Caco-2 (cell line): ENCODE results near the gene SLC35G1. TPM values are rescaled to one million over a fixed set of nuclear protein-coding genes. Genes with fewer than 3 reads are reported as not detected.

Experiments used
- BruUV-seq: library from RNA; stranded (reverse); fragments of 400-500 nt; replicated peaks from 2 replicates; lab custom pipeline; 2021; lab: Mats Ljungman, UMichigan
- CTCF ChIA-PET: fragments of 300-600 bp; sonication (Branson Sonifier 250); formaldehyde crosslinking; loops from one replicate; lab custom pipeline; 2022; ENCODE audit warnings: antibody characterized with exemption; lab: Charles Lee
- POLR2A ChIA-PET: fragments of 300-600 bp; sonication (Branson Sonifier 250); formaldehyde crosslinking; loops from one replicate; lab custom pipeline; 2022; ENCODE audit warnings: antibody characterized with exemption; lab: Charles Lee
- DNase-seq, 2 experiments: peaks; one replicate each; pipeline versions ENCODE4 v3.0.0 to v3.0.0-alpha.2; 2020 to 2022
- H3K27me3 ChIP-seq: replicated peaks from 2 replicates; pipeline ENCODE4 v1.6.0; 2011; ENCODE audit warnings: low read length; ENCODE audit not compliant: control insufficient read depth, insufficient read depth
- H3K36me3 ChIP-seq: 2 replicates; pipeline ENCODE4 v1.5.1; 2011; ENCODE audit warnings: low read length; ENCODE audit not compliant: control insufficient read depth, insufficient read depth
- H3K4me1 ChIP-seq: fragments of 250-450 bp; sonication (Bioruptor Pico); 2 replicates; pipeline ENCODE4 v1.5.1; 2020; ENCODE audit warnings: mild to moderate bottlenecking
- H3K4me3 ChIP-seq: 2 replicates; pipeline ENCODE4 v1.5.1; 2011; ENCODE audit warnings: low read depth, mild to moderate bottlenecking, control low read depth, low read length
- H3K9me3 ChIP-seq: fragments of 250-450 bp; sonication (Bioruptor Pico); 2 replicates; pipeline ENCODE4 v1.5.1; 2020; ENCODE audit warnings: mild to moderate bottlenecking, moderate library complexity
- H3K27ac Mint-ChIP-seq: one replicate; pipeline ENCODE4 v1.8.0; 2022; ENCODE audit warnings: mixed read lengths; ENCODE audit not compliant: unreplicated experiment
- H3K27me3 Mint-ChIP-seq: one replicate; pipeline ENCODE4 v1.8.0; 2022; ENCODE audit warnings: mixed read lengths; ENCODE audit not compliant: insufficient read depth, unreplicated experiment
- H3K36me3 Mint-ChIP-seq: one replicate; pipeline ENCODE4 v1.8.0; 2022; ENCODE audit warnings: mild to moderate bottlenecking, mixed read lengths; ENCODE audit not compliant: insufficient read depth, unreplicated experiment
- H3K4me1 Mint-ChIP-seq: one replicate; pipeline ENCODE4 v1.8.0; 2022; ENCODE audit warnings: low read depth, mixed read lengths; ENCODE audit not compliant: unreplicated experiment
- H3K4me3 Mint-ChIP-seq: one replicate; pipeline ENCODE4 v1.8.0; 2022; ENCODE audit warnings: mild to moderate bottlenecking, moderate library complexity, mixed read lengths; ENCODE audit not compliant: unreplicated experiment
- H3K9me3 Mint-ChIP-seq: one replicate; pipeline ENCODE4 v1.8.0; 2022; ENCODE audit warnings: mixed read lengths; ENCODE audit not compliant: unreplicated experiment
- intact Hi-C: fragments of 100-400 bp; cut with micrococcal nuclease; formaldehyde crosslinking; loops from one replicate; pipeline ENCODE4 v1.10.0; 2022; ENCODE audit not compliant: unreplicated experiment
- total RNA-seq: library from RNA; stranded (reverse); gene quantifications from 2 replicates; pipeline ENCODE4 v1.2.3, GENCODE V29; 2022
- TF ChIP-seq, protein P1 (sequence below), 2 experiments: fragments of 200-600 bp in 1 of 2; IDR thresholded peaks; 1 replicate in 1 of 2; 2 replicates in 1 of 2; pipeline versions ENCODE4 v1.5.1 to v1.8.0; 2011 to 2022; ENCODE audit warnings: antibody characterized with exemption in 1 of 2, control low read depth in 1 of 2, inconsistent platforms in 1 of 2, low read depth in 1 of 2, low read length in 1 of 2, mild to moderate bottlenecking in 1 of 2, moderate library complexity in 1 of 2; ENCODE audit not compliant: insufficient read depth in 1 of 2, severe bottlenecking in 1 of 2, unreplicated experiment in 1 of 2

SLC35G1 gene
- total RNA-seq, 1 experiment from 2014 or later, result 11.0 TPM

GRCh38 chr10:93874309-93875031 lies 19.3 kb upstream of the SLC35G1 start:
- no peaks in the 10 kb centered on the region for H3K27me3 ChIP-seq
- H3K9me3 ChIP-seq, result no peaks in the 10 kb centered on the region
- Mint-ChIP-seq H3K27me3 (no peaks in the 10 kb centered on the region), H3K4me3 (no peak overlapping the region), H3K9me3 (no peaks in the 10 kb centered on the region), H3K4me1 (peaks cover 23% of the 10 kb centered on the region), H3K27ac (no peak overlapping the region), H3K36me3 (no peaks in the 10 kb centered on the region)
- H3K4me1 ChIP-seq, result peaks cover 38% of the 10 kb centered on the region
- no TSS peak for BruUV-seq
- TF ChIP-seq, protein P1, sequence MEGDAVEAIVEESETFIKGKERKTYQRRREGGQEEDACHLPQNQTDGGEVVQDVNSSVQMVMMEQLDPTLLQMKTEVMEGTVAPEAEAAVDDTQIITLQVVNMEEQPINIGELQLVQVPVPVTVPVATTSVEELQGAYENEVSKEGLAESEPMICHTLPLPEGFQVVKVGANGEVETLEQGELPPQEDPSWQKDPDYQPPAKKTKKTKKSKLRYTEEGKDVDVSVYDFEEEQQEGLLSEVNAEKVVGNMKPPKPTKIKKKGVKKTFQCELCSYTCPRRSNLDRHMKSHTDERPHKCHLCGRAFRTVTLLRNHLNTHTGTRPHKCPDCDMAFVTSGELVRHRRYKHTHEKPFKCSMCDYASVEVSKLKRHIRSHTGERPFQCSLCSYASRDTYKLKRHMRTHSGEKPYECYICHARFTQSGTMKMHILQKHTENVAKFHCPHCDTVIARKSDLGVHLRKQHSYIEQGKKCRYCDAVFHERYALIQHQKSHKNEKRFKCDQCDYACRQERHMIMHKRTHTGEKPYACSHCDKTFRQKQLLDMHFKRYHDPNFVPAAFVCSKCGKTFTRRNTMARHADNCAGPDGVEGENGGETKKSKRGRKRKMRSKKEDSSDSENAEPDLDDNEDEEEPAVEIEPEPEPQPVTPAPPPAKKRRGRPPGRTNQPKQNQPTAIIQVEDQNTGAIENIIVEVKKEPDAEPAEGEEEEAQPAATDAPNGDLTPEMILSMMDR (IDR thresholded peaks at IDR 0.05; ENCODE audit: insufficient read depth in 1 of 2, low read depth in 1 of 2, low read length in 1 of 2, severe bottlenecking in 1 of 2, unreplicated experiment in 1 of 2), result no peak
- ChIA-PET POLR2A (no interaction called here), CTCF (no interaction called here)
- no peaks in the 10 kb centered on the region for H3K36me3 ChIP-seq
- no peak for DNase-seq
- H3K4me3 ChIP-seq, result no peak overlapping the region
- intact Hi-C loops, result no loop called here

GRCh38 chr10:93875032-93875358 lies 18.8 kb upstream of the SLC35G1 start:
- Histone ChIP-seq H3K9me3 (no peaks in the 10 kb centered on the region), H3K4me1 (peaks cover 38% of the 10 kb centered on the region), H3K27me3 (no peaks in the 10 kb centered on the region), H3K4me3 (no peak overlapping the region), H3K36me3 (no peaks in the 10 kb centered on the region)
- intact Hi-C loops, result no loop called here
- TF ChIP-seq, protein P1 (IDR thresholded peaks at IDR 0.05; ENCODE audit: insufficient read depth in 1 of 2, low read depth in 1 of 2, low read length in 1 of 2, severe bottlenecking in 1 of 2, unreplicated experiment in 1 of 2), result no peak
- Mint-ChIP-seq H3K27ac (no peak overlapping the region), H3K4me3 (no peak overlapping the region), H3K27me3 (no peaks in the 10 kb centered on the region), H3K36me3 (no peaks in the 10 kb centered on the region), H3K4me1 (peaks cover 23% of the 10 kb centered on the region), H3K9me3 (no peaks in the 10 kb centered on the region)
- ChIA-PET CTCF (no interaction called here), POLR2A (no interaction called here)
- DNase-seq, result no peak
- no TSS peak for BruUV-seq

DNA sequence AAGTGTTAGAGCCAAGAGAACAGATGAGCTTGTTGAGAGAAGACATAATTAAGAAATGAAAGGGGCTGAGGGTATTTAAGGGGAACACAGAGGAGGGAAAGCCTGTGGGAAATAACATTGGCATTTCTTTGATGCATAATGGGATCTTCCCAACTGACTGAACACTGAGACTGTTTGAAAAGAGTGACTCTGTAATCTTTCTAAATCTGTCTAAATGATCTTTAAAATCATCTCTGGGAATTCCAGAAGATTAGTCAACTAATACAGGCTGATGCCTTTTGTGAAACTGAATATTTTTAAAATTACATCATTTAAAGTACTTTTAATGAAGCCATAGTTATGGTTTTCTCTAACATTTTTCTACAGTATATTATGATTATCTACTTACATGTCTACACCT lies 17.4 kb upstream of the SLC35G1 start:
- CTCF ChIA-PET, result no interaction called here
- no peaks in the 10 kb centered on the region for H3K9me3 Mint-ChIP-seq
- BruUV-seq, result no TSS peak

More for the DNA sequence above, 17.4 kb upstream of the SLC35G1 start:
- H3K27me3 Mint-ChIP-seq, result no peaks in the 10 kb centered on the region
- DNase-seq, result no peak
- Histone ChIP-seq H3K36me3 (no peaks in the 10 kb centered on the region), H3K9me3 (no peaks in the 10 kb centered on the region), H3K4me1 (peaks cover 28% of the 10 kb centered on the region), H3K27me3 (no peaks in the 10 kb centered on the region), H3K4me3 (no peak overlapping the region)
- H3K36me3 Mint-ChIP-seq, result no peaks in the 10 kb centered on the region
- H3K27ac Mint-ChIP-seq, result no peak overlapping the region
- TF ChIP-seq, protein P1 (IDR thresholded peaks at IDR 0.05; ENCODE audit: insufficient read depth in 1 of 2, low read depth in 1 of 2, low read length in 1 of 2, severe bottlenecking in 1 of 2, unreplicated experiment in 1 of 2), result no peak
- H3K4me3 Mint-ChIP-seq, result no peak overlapping the region
- intact Hi-C loops, result no loop called here
- POLR2A ChIA-PET, result no interaction called here
- H3K4me1 Mint-ChIP-seq, result peaks cover 15% of the 10 kb centered on the region
